IPS-NIHi11 (cell line): ENCODE measurements around the gene VIPAS39.

Experiments used
- DNase-seq: peaks from one replicate; pipeline ENCODE4 v3.0.0; 2012; ENCODE audit warnings: mixed read lengths, low spot score

VIPAS39 gene

GRCh38 chr14:77406086-77406485 is 51.3 kb downstream of the VIPAS39 start:
- DNase-seq: no peak

- no peak for DNase-seq
These were observed 53.6 kb downstream of the VIPAS39 start for GRCh38 chr14:77403768-77404167.

- DNase-seq: no peak
These were observed 57.2 kb downstream of the VIPAS39 start for GRCh38 chr14:77400216-77400615.

- no peak for DNase-seq
These were observed 67.2 kb downstream of the VIPAS39 start for GRCh38 chr14:77390188-77390587.

GRCh38 chr14:77378701-77379100 is 78.7 kb downstream of the VIPAS39 start:
- DNase-seq: no peak

GRCh38 chr14:77377502-77377844 is 79.9 kb downstream of the VIPAS39 start:
- no peak for DNase-seq

GRCh38 chr14:77376771-77377501 is 80.5 kb downstream of the VIPAS39 start, which contains the start of the genes SAMD15 and TMED8:
TSS of gene SAMD15 (plus strand) at chr14:77377379. CDS start at chr14:77377419, 40 bp downstream.
TSS of gene TMED8 (minus strand) at chr14:77377094. CDS start at chr14:77377053, 41 bp downstream.
- peak; percentile 94 for DNase-seq
